Chondrocyte (in vitro differentiated cells): ENCODE measurements around the gene ZBTB40. TPM values are rescaled to one million over a fixed set of nuclear protein-coding genes. Genes with fewer than 3 reads are reported as not detected.

ENCODE experiments used
- DNase-seq: peaks from one replicate; pipeline ENCODE4 v3.0.0; 2021; ENCODE audit warnings: mixed read lengths, low spot score
- H3K27ac Mint-ChIP-seq: one replicate; pipeline ENCODE4 v1.8.0; 2021; ENCODE audit warnings: mild to moderate bottlenecking, moderate library complexity, mixed read lengths; ENCODE audit not compliant: unreplicated experiment
- H3K27me3 Mint-ChIP-seq: 2 replicates; pipeline ENCODE4 v1.8.0; 2021; ENCODE audit warnings: low read depth, mixed read lengths
- H3K36me3 Mint-ChIP-seq: 2 replicates; pipeline ENCODE4 v1.8.0; 2021; ENCODE audit warnings: low read depth, mixed read lengths
- H3K4me1 Mint-ChIP-seq: 2 replicates; pipeline ENCODE4 v1.8.0; 2021; ENCODE audit warnings: low read depth, mild to moderate bottlenecking, mixed read lengths
- H3K4me3 Mint-ChIP-seq: one replicate; pipeline ENCODE4 v1.8.0; 2021; ENCODE audit warnings: mild to moderate bottlenecking, moderate library complexity, mixed read lengths; ENCODE audit not compliant: unreplicated experiment
- H3K9me3 Mint-ChIP-seq: 2 replicates; pipeline ENCODE4 v1.8.0; 2021; ENCODE audit warnings: low read depth, mixed read lengths
- total RNA-seq: library from RNA; stranded (reverse); gene quantifications from 3 replicates; pipeline ENCODE4 v1.2.1, GENCODE V29; 2021
- TF ChIP-seq, protein P1 (sequence below): fragments of 200-600 bp; sonication (generic); IDR thresholded peaks from 2 replicates; pipeline ENCODE4 v1.5.0; 2021; ENCODE audit warnings: antibody characterized with exemption, mild to moderate bottlenecking, moderate library complexity

ZBTB40 gene
- total RNA-seq, 1 donor from 2014 or later, result 16.3 TPM

DNA sequence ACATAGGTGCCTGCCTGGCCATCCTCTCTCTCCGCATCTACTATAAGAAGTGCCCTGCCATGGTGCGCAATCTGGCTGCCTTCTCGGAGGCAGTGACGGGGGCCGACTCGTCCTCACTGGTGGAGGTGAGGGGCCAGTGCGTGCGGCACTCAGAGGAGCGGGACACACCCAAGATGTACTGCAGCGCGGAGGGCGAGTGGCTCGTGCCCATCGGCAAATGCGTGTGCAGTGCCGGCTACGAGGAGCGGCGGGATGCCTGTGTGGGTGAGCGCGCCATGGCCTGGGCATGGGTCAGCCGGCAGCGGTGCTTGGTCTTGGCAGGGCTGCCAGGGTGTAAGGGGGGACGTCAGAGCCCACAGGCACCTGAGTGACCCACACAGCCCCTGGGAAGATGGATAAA lies 125.0 kb downstream of the ZBTB40 start:
- Mint-ChIP-seq H3K27ac (no peak overlapping the region), H3K4me1 (no peaks in the 10 kb centered on the region), H3K9me3 (no peaks in the 10 kb centered on the region), H3K4me3 (no peak overlapping the region), H3K36me3 (no peaks in the 10 kb centered on the region), H3K27me3 (peaks cover 37% of the 10 kb centered on the region)
- TF ChIP-seq, protein P1, sequence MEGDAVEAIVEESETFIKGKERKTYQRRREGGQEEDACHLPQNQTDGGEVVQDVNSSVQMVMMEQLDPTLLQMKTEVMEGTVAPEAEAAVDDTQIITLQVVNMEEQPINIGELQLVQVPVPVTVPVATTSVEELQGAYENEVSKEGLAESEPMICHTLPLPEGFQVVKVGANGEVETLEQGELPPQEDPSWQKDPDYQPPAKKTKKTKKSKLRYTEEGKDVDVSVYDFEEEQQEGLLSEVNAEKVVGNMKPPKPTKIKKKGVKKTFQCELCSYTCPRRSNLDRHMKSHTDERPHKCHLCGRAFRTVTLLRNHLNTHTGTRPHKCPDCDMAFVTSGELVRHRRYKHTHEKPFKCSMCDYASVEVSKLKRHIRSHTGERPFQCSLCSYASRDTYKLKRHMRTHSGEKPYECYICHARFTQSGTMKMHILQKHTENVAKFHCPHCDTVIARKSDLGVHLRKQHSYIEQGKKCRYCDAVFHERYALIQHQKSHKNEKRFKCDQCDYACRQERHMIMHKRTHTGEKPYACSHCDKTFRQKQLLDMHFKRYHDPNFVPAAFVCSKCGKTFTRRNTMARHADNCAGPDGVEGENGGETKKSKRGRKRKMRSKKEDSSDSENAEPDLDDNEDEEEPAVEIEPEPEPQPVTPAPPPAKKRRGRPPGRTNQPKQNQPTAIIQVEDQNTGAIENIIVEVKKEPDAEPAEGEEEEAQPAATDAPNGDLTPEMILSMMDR, result no peak
- DNase-seq, result no peak

DNA sequence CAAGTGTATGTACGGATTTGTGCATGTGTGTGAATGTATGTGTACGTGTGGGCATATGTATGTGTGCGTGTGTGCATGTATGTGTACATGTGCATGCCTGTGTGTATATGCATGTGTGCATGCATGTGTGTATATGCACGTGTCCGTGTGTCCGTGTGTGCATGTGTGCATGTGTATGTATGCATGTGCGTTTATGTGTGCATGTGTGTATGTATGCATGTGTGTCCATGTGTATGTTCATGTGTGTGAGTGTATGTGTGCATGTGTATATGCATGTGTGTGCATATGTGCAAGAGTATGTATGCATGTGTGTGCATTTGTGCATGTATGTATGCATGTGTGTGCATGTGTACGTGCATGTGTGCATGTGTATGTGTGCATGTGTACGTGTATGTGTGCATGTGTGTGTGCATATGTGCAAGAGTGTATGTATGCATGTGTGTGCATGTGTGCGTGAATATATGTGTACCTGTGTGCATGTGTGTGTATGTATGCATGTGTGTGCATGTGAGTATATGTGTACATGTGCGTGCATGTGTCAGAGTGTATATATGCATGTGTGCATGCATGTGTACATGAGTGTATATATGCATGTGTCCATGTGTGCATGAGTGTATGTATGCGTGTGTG lies 127.2 kb downstream of the ZBTB40 start:
- Mint-ChIP-seq H3K27ac (no peak overlapping the region), H3K4me1 (no peaks in the 10 kb centered on the region), H3K4me3 (no peak overlapping the region), H3K36me3 (no peaks in the 10 kb centered on the region), H3K27me3 (peaks cover 28% of the 10 kb centered on the region), H3K9me3 (no peaks in the 10 kb centered on the region)
- TF ChIP-seq, protein P1, result no peak
- DNase-seq, result no peak

DNA sequence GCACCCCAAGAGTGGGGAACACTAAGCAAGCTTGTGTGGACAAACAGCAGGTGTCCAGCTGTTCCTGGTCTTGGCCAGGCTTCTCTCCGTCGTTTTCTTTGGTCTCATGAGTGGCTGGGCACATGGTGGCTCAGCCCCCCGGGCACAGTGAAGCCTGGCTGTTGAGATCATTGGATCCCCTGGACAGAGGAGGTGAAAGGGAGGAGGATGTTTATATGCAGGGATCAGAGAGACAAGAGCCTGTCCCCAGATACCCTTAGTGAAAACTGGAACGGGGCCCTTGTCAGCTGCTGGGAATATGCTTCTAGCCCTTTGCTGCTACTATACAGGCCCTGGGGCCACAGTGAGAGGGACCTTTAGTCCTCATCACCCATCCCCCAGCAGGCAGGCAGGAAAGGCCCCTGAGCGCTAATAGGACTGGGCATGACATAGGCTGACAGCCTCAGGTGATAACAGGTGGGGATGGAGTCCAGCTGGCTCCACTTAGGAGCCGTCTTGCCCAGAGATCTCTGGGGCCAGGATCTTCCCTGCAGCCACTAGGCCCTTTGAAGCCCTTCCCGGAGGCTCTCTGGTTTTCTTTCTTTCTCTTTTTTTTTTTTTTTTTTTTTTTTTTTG lies 128.0 kb downstream of the ZBTB40 start:
- Mint-ChIP-seq H3K4me1 (no peaks in the 10 kb centered on the region), H3K9me3 (no peaks in the 10 kb centered on the region), H3K27me3 (peaks cover 22% of the 10 kb centered on the region), H3K27ac (no peak overlapping the region), H3K4me3 (no peak overlapping the region), H3K36me3 (no peaks in the 10 kb centered on the region)
- DNase-seq, result no peak
- TF ChIP-seq, protein P1, result no peak

Other genes starting within 250 kb of the ZBTB40 start
- gene EPHA8, start 111.6 kb downstream of the ZBTB40 start, total RNA-seq, result 0.46 TPM in 1 of 3 replicates, not detected in the others
- gene C1QA, start 184.8 kb downstream of the ZBTB40 start, total RNA-seq, result not detected in 3 replicates
- gene C1QC, start 191.8 kb downstream of the ZBTB40 start, total RNA-seq, result not detected in 3 replicates
- gene C1QB, start 201.4 kb downstream of the ZBTB40 start, total RNA-seq, result not detected in 3 replicates